H9 (cell line): ENCODE measurements around the gene BUD13. TPM values are rescaled to one million over a fixed set of nuclear protein-coding genes. Genes with fewer than 3 reads are reported as not detected.

ENCODE experiments used
- DNase-seq: peaks from one replicate; pipeline ENCODE4 v3.0.0-alpha.2; 2017
- H2AFZ ChIP-seq: one replicate; pipeline ENCODE4 v1.6.1; 2013; ENCODE audit warnings: mild to moderate bottlenecking, low read length, control low read depth, moderate library complexity
- H2AK5ac ChIP-seq: 2 replicates; pipeline ENCODE4 v1.6.1; 2013; ENCODE audit warnings: low read length, control low read depth, mixed read lengths; ENCODE audit not compliant: insufficient read length
- H2BK120ac ChIP-seq: one replicate; pipeline ENCODE4 v1.6.1; 2013; ENCODE audit warnings: low read depth, mild to moderate bottlenecking, low read length, control low read depth, inconsistent platforms; ENCODE audit not compliant: poor library complexity, severe bottlenecking
- H2BK12ac ChIP-seq: 2 replicates; pipeline ENCODE4 v1.6.1; 2013; ENCODE audit warnings: low read length, control low read depth, mixed read lengths, low read depth; ENCODE audit not compliant: insufficient read length
- H2BK15ac ChIP-seq: 2 replicates; pipeline ENCODE4 v1.6.1; 2013; ENCODE audit warnings: low read depth, low read length, control low read depth
- H2BK20ac ChIP-seq: one replicate; pipeline ENCODE4 v1.6.1; 2013; ENCODE audit warnings: low read depth, mild to moderate bottlenecking, low read length, control low read depth, inconsistent platforms; ENCODE audit not compliant: poor library complexity, severe bottlenecking
- H2BK5ac ChIP-seq: 2 replicates; pipeline ENCODE4 v1.6.1; 2013; ENCODE audit warnings: low read length, control low read depth, mixed read lengths; ENCODE audit not compliant: insufficient read length
- H3K14ac ChIP-seq: 2 replicates; pipeline ENCODE4 v1.6.1; 2013; ENCODE audit warnings: low read length, control low read depth; ENCODE audit not compliant: insufficient read depth
- H3K18ac ChIP-seq: 2 replicates; pipeline ENCODE4 v1.6.1; 2013; ENCODE audit warnings: low read depth, mild to moderate bottlenecking, mixed read lengths, low read length, control low read depth; ENCODE audit not compliant: insufficient read length
- H3K23ac ChIP-seq: 2 replicates; pipeline ENCODE4 v1.6.1; 2013; ENCODE audit warnings: low read length, control low read depth, mixed read lengths, low read depth; ENCODE audit not compliant: insufficient read length
- H3K23me2 ChIP-seq: 2 replicates; pipeline ENCODE4 v1.6.1; 2013; ENCODE audit warnings: low read depth, mild to moderate bottlenecking, mixed read lengths, low read length, control low read depth; ENCODE audit not compliant: insufficient read length, poor library complexity, severe bottlenecking
- H3K27ac ChIP-seq: 2 replicates; pipeline ENCODE4 v1.5.1; 2013; ENCODE audit warnings: low read length, control low read depth, mixed read lengths, low read depth; ENCODE audit not compliant: insufficient read length
- H3K27me3 ChIP-seq: 2 replicates; pipeline ENCODE4 v1.6.1; 2013; ENCODE audit warnings: low read length, control low read depth, inconsistent platforms; ENCODE audit not compliant: insufficient read depth
- H3K4ac ChIP-seq: 2 replicates; pipeline ENCODE4 v1.6.1; 2013; ENCODE audit warnings: low read depth, mild to moderate bottlenecking, control low read depth, inconsistent platforms, low read length, moderate library complexity
- H3K4me1 ChIP-seq: 2 replicates; pipeline ENCODE4 v1.6.1; 2013; ENCODE audit warnings: low read length, control low read depth, inconsistent platforms; ENCODE audit not compliant: insufficient read depth
- H3K4me2 ChIP-seq: 2 replicates; pipeline ENCODE4 v1.6.1; 2013; ENCODE audit warnings: low read length, control low read depth, mixed read lengths; ENCODE audit not compliant: insufficient read length, insufficient read depth
- H3K56ac ChIP-seq: 2 replicates; pipeline ENCODE4 v1.6.1; 2013; ENCODE audit warnings: low read depth, mild to moderate bottlenecking, mixed read lengths, low read length, control low read depth; ENCODE audit not compliant: insufficient read length
- H3K79me1 ChIP-seq: 2 replicates; pipeline ENCODE4 v1.6.1; 2013; ENCODE audit warnings: low read depth, mild to moderate bottlenecking, moderate library complexity, low read length, control low read depth, inconsistent platforms; ENCODE audit not compliant: insufficient read depth, poor library complexity, severe bottlenecking
- H3K79me2 ChIP-seq: 2 replicates; pipeline ENCODE4 v1.6.1; 2013; ENCODE audit warnings: low read length, control low read depth, inconsistent platforms; ENCODE audit not compliant: insufficient read depth
- H3K9ac ChIP-seq: 2 replicates; pipeline ENCODE4 v1.6.1; 2013; ENCODE audit warnings: low read length, control low read depth, mixed read lengths; ENCODE audit not compliant: insufficient read length; ENCODE audit errors: extremely low read depth
- H3K9me3 ChIP-seq: one replicate; pipeline ENCODE4 v1.6.1; 2013; ENCODE audit warnings: low read depth, low read length, inconsistent platforms; ENCODE audit not compliant: control insufficient read depth
- H3T11ph ChIP-seq: one replicate; pipeline ENCODE4 v1.6.1; 2013; ENCODE audit warnings: mild to moderate bottlenecking, low read length, control low read depth, inconsistent platforms
- H4K20me1 ChIP-seq: one replicate; pipeline ENCODE4 v1.6.1; 2013; ENCODE audit not compliant: control insufficient read depth, insufficient read length, insufficient read depth
- H4K5ac ChIP-seq: 2 replicates; pipeline ENCODE4 v1.6.1; 2013; ENCODE audit warnings: low read depth, mild to moderate bottlenecking, mixed read lengths, low read length, control low read depth; ENCODE audit not compliant: insufficient read length
- H4K8ac ChIP-seq: replicated peaks from 2 replicates; pipeline ENCODE4 v1.6.1; 2013; ENCODE audit warnings: low read length, control low read depth, mixed read lengths, low read depth; ENCODE audit not compliant: insufficient read length
- H4K91ac ChIP-seq: 2 replicates; pipeline ENCODE4 v1.6.1; 2013; ENCODE audit warnings: low read depth, mild to moderate bottlenecking, moderate library complexity, mixed read lengths, low read length, control low read depth; ENCODE audit not compliant: insufficient read length
- H3K27ac Mint-ChIP-seq, 3 experiments: 2 replicates in 2 of 3; 3 replicates in 1 of 3; pipeline ENCODE4 v1.8.0; 2020 to 2021; ENCODE audit warnings: mixed read lengths in 3 of 3, mild to moderate bottlenecking in 1 of 3, moderate library complexity in 1 of 3
- H3K27me3 Mint-ChIP-seq: 2 replicates; pipeline ENCODE4 v1.8.0; 2021; ENCODE audit warnings: low read depth, mild to moderate bottlenecking, moderate library complexity, mixed read lengths
- H3K36me3 Mint-ChIP-seq, 3 experiments: 2 replicates in 2 of 3; 3 replicates in 1 of 3; pipeline ENCODE4 v1.8.0; 2020 to 2021; ENCODE audit warnings: low read depth in 3 of 3, mixed read lengths in 3 of 3; ENCODE audit not compliant: insufficient read depth in 1 of 3
- H3K4me1 Mint-ChIP-seq, 2 experiments: 2 replicates each; pipeline ENCODE4 v1.8.0; 2020; ENCODE audit warnings: mixed read lengths in 2 of 2
- H3K4me3 Mint-ChIP-seq, 2 experiments: 2 replicates in 1 of 2; 3 replicates in 1 of 2; pipeline ENCODE4 v1.8.0; 2020 to 2021; ENCODE audit warnings: mild to moderate bottlenecking in 2 of 2, mixed read lengths in 2 of 2, moderate library complexity in 1 of 2
- H3K9me3 Mint-ChIP-seq, 2 experiments: 2 replicates in 1 of 2; 3 replicates in 1 of 2; pipeline ENCODE4 v1.8.0; 2020; ENCODE audit warnings: mild to moderate bottlenecking in 2 of 2, mixed read lengths in 2 of 2, moderate library complexity in 1 of 2
- WGBS: extraction: QIAGEN DNeasy Blood & Tissue Kit; methylation state at CpG from one replicate; pipeline ENCODE4 v1.1.7; 2013; ENCODE audit warnings: missing lambda C conversion rate, low lambda C conversion rate, mixed read lengths; ENCODE audit not compliant: insufficient read length; ENCODE audit errors: extremely low coverage; 5-methylcytosine and 5-hydroxymethylcytosine counted together
- total RNA-seq: library from RNA; stranded (reverse); gene quantifications from 2 replicates; pipeline ENCODE4 v1.2.1, GENCODE V29; 2021
- TF ChIP-seq, protein P1 (sequence below): fragments of 200-600 bp; sonication (generic); conservative IDR thresholded peaks from 3 replicates; pipeline ENCODE4 v1.8.0; 2021; ENCODE audit warnings: antibody characterized with exemption, mild to moderate bottlenecking

The BUD13 gene
- total RNA-seq, 1 experiment from 2014 or later = 30.0 TPM

- no peaks in the 10 kb centered on the region for H3K36me3 Mint-ChIP-seq
- TF ChIP-seq, protein P1, sequence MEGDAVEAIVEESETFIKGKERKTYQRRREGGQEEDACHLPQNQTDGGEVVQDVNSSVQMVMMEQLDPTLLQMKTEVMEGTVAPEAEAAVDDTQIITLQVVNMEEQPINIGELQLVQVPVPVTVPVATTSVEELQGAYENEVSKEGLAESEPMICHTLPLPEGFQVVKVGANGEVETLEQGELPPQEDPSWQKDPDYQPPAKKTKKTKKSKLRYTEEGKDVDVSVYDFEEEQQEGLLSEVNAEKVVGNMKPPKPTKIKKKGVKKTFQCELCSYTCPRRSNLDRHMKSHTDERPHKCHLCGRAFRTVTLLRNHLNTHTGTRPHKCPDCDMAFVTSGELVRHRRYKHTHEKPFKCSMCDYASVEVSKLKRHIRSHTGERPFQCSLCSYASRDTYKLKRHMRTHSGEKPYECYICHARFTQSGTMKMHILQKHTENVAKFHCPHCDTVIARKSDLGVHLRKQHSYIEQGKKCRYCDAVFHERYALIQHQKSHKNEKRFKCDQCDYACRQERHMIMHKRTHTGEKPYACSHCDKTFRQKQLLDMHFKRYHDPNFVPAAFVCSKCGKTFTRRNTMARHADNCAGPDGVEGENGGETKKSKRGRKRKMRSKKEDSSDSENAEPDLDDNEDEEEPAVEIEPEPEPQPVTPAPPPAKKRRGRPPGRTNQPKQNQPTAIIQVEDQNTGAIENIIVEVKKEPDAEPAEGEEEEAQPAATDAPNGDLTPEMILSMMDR = no peak
- no peak overlapping the region for H3K27ac ChIP-seq
- no peak overlapping the region for H3K9ac ChIP-seq
- no peak overlapping the region for H3K56ac ChIP-seq
- no peak overlapping the region for H3K4ac ChIP-seq
- H2BK15ac ChIP-seq = no peak overlapping the region
- no peak overlapping the region for H3K23ac ChIP-seq
- no peak overlapping the region for H4K91ac ChIP-seq
- peaks cover 9% of the 10 kb centered on the region for H3K27me3 Mint-ChIP-seq
- H3K9me3 ChIP-seq = no peaks in the 10 kb centered on the region
- H2BK20ac ChIP-seq = no peak overlapping the region
- no peak overlapping the region for H3T11ph ChIP-seq
- no peaks in the 10 kb centered on the region for H3K79me2 ChIP-seq
- H2BK120ac ChIP-seq = no peak overlapping the region
- H3K27me3 ChIP-seq = no peaks in the 10 kb centered on the region
- no peak overlapping the region for H4K5ac ChIP-seq
- H2BK5ac ChIP-seq = no peak overlapping the region
- no peaks in the 10 kb centered on the region for H3K9me3 Mint-ChIP-seq
- no peak overlapping the region for H2AK5ac ChIP-seq
- no peak overlapping the region for H2AFZ ChIP-seq
- H3K23me2 ChIP-seq = no peaks in the 10 kb centered on the region
- no CpG with 5 or more reads among the region's 5 CpGs for whole genome bisulfite sequencing
- H2BK12ac ChIP-seq = no peak overlapping the region
- no peaks in the 10 kb centered on the region for H3K79me1 ChIP-seq
- no peak overlapping the region for H3K18ac ChIP-seq
- no peak overlapping the region for H3K14ac ChIP-seq
- no peak overlapping the region for H3K27ac Mint-ChIP-seq
- no peak overlapping the region for H3K4me2 ChIP-seq
- no peak for DNase-seq
- H4K20me1 ChIP-seq = no peaks in the 10 kb centered on the region
- no peak overlapping the region for H3K4me3 Mint-ChIP-seq
- H4K8ac ChIP-seq = no peak overlapping the region
- peaks cover 5 to 6% of the 10 kb centered on the region in 2 experiments for H3K4me1 Mint-ChIP-seq
- H3K4me1 ChIP-seq = no peaks in the 10 kb centered on the region; the same call in 1 of the 2 replicates
These were observed 49.8 kb upstream of the BUD13 start for GRCh38 chr11:116822575-116822974.
